ENCODE measurements around the gene MYOG.

- TF ChIP-seq POLR2A (IDR thresholded peaks at IDR 0.05; ENCODE audit: low read depth, low read length) = no peak
- no peak for TF ChIP-seq PAX5 (IDR thresholded peaks at IDR 0.05; ENCODE audit: insufficient read depth, low read length, severe bottlenecking)
- no peak for TF ChIP-seq POLR2AphosphoS5 (IDR thresholded peaks at IDR 0.05; ENCODE audit: low read depth, low read length)
- no peak for TF ChIP-seq SPI1 (IDR thresholded peaks at IDR 0.05; ENCODE audit: low read depth, low read length)
- TF ChIP-seq TAF1 (IDR thresholded peaks at IDR 0.05; ENCODE audit: low read depth, low read length) = no peak
Measured at GRCh38 chr1:203065191-203065590, 20.6 kb downstream of the MYOG start.
